NT2/D1 (cell line): ENCODE measurements around the gene DHX16.

Experiments
- DNase-seq: peaks from one replicate; pipeline ENCODE4 v3.0.0-alpha.2; 2011; ENCODE audit warnings: low read depth, low spot score
- H3K27me3 ChIP-seq: 2 replicates; pipeline ENCODE4 v1.6.0; 2011; ENCODE audit warnings: mild to moderate bottlenecking; ENCODE audit not compliant: insufficient read length, insufficient read depth
- H3K36me3 ChIP-seq: 2 replicates; pipeline ENCODE4 v1.6.1; 2011; ENCODE audit warnings: mild to moderate bottlenecking, low read length, mixed read lengths; ENCODE audit not compliant: insufficient read depth, insufficient read length
- H3K4me1 ChIP-seq: 2 replicates; pipeline ENCODE4 v1.5.1; 2011; ENCODE audit not compliant: insufficient read depth, insufficient read length
- H3K4me3 ChIP-seq: 2 replicates; pipeline ENCODE4 v1.5.1; 2011; ENCODE audit warnings: low read depth; ENCODE audit not compliant: insufficient read length
- H3K9ac ChIP-seq: 2 replicates; pipeline ENCODE4 v1.6.0; 2011; ENCODE audit warnings: low read depth; ENCODE audit not compliant: insufficient read length
- H3K9me3 ChIP-seq: 2 replicates; pipeline ENCODE4 v1.5.1; 2011; ENCODE audit warnings: mild to moderate bottlenecking, low read length; ENCODE audit not compliant: insufficient read depth
- SUZ12 ChIP-seq: IDR thresholded peaks from 2 replicates; pipeline ENCODE4 v1.6.1; 2011; ENCODE audit not compliant: insufficient read length, insufficient read depth; ENCODE audit errors: extremely low read depth
- YY1 ChIP-seq: IDR thresholded peaks from 2 replicates; pipeline ENCODE4 v1.6.1; 2011; ENCODE audit not compliant: insufficient read length, insufficient read depth
- ZNF274 ChIP-seq: IDR thresholded peaks from 2 replicates; pipeline ENCODE4 v1.6.1; 2011; ENCODE audit warnings: mild to moderate bottlenecking, low read depth, low read length

The DHX16 gene

DNA sequence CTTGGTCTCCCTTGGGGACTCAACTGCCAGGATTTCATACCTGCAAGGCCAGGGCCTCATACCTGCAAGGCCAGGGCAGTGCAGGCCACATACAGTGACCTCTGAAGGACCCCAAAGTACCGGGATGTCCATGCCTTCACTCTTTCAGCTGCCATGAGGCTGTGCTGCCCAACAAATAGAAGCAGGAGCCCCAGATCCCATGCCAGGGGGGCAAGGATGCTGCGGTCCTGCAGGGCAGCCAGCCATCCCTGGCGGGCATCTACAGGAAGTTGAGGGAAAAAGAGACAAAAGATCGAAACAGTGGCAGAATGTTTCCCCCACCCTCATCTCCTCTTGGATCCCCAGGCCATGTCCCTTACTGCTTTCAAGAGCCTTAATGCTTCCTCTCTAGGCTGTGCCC is 17.2 kb upstream of the DHX16 start:
- Histone ChIP-seq H3K9ac (peak overlapping the region; percentile 87), H3K4me1 (peaks cover 8% of the 10 kb centered on the region), H3K36me3 (peaks cover 22% of the 10 kb centered on the region), H3K9me3 (no peaks in the 10 kb centered on the region), H3K4me3 (peak overlapping the region; percentile 63), H3K27me3 (no peaks in the 10 kb centered on the region)
- no peak for DNase-seq
- TF ChIP-seq ZNF274 (no peak), SUZ12 (no peak), YY1 (no peak)

DNA sequence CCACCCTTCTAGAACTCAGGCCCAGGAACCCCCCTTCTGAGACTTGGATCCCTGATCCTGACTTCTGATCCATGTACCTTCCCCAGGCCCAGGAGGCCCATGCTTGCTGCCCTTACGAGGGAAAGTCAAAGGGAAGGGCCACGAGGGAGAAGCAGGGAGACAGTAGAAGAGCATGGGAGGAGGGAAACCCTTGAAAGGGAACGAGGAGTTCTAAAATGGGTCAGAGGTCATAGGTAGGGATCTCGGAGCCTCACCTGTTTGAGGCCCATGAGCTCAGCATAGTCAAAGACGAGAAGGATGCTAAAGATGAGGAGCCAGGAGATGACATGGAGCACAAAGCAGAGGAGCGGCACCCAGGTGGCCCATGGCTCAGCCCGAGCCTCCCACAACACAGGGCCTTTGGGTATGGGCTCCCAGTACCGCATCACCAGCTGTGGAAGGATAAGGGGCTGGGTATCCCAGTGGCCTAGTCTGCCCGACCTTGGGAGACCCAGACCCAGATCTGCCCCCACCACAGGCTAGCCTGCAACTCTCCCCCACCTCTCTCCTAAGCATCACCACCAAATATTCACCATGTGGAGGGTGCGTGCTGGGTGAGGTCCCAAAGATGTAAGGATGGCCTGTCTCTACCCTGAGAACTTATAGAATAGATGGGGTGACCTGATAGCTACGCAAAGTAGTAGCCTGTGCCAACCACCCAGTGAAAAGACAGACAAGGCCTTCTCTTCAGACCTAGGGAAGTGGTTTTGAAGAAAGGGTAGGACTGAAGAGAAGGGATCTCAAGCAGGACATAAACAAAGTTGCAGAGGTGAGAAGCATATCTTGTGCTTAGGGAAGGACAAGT is 16.4 kb upstream of the DHX16 start:
- no peaks in the 10 kb centered on the region for H3K27me3 ChIP-seq
- H3K9me3 ChIP-seq = no peaks in the 10 kb centered on the region
- peaks cover 10% of the 10 kb centered on the region for H3K4me1 ChIP-seq
- peak overlapping the region; percentile 63 for H3K4me3 ChIP-seq
- TF ChIP-seq YY1 (no peak), SUZ12 (no peak), ZNF274 (no peak)
- H3K36me3 ChIP-seq = peaks cover 24% of the 10 kb centered on the region
- no peak for DNase-seq
- peak overlapping the region; percentile 87 for H3K9ac ChIP-seq

DNA sequence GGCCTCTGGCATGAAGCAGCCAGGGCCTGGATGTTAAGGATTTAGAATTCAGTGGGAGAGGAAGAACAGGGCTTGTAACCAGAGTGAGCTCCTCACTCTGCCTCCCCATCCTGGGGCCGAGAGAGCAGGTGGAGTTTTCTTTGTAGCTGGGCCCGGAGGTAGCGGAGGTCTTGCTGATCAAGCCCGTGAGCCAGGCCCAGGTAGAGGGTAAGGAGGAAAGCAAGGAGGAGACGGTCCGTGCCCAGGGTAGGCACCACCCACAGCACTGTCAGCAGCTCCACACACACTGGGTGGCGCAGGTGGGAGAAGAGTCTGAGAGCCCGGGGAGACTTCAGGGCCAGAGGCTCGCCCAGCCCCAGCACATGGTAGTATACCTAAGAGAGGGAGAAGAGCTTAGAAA is 15.8 kb upstream of the DHX16 start:
- TF ChIP-seq YY1 (no peak), SUZ12 (no peak), ZNF274 (no peak)
- Histone ChIP-seq H3K36me3 (peaks cover 24% of the 10 kb centered on the region), H3K4me1 (peaks cover 10% of the 10 kb centered on the region), H3K4me3 (no peak overlapping the region), H3K9me3 (no peaks in the 10 kb centered on the region), H3K27me3 (no peaks in the 10 kb centered on the region), H3K9ac (no peak overlapping the region)
- no peak for DNase-seq

DNA sequence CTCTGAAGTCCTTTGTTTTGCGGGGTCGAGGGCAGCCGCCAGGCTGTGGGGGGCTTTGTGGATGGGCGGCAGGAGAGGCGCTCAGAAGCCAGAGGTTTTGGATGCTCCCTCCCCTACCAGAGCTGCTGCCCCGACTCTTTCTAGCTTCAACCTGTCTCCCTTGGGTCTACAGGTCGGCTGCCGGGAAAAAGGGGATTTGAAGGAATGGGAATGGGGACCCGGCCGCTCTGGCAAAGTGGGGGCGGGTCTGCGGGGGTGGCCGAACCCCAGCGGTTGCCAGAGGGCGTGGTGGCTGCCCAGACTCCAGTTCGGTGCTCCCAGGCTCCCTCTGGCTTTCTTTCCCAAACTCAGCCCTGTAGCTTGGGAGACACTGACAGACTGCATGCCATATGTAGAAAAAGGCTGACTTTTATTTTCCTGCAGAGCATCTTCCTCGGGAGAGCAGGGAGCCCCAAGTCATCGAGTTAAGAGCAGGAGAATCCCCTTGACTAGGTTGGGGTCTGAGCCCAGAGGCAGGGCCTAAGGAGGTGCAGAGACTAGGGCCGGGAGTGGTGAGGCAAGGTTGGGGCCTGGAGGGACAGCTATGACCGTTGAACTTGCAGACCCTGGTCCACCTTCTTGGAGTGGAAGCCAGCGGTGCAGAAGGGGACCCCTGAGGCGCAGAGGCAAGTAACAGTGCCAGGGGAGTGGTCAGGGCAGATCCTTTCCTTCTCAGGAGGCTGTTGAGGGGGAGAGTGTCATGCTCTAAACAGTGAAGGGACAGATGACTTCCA is 15.0 kb upstream of the DHX16 start:
- Histone ChIP-seq H3K4me3 (peak overlapping the region; percentile 63), H3K4me1 (peaks cover 14% of the 10 kb centered on the region), H3K27me3 (no peaks in the 10 kb centered on the region), H3K36me3 (peaks cover 29% of the 10 kb centered on the region), H3K9me3 (no peaks in the 10 kb centered on the region), H3K9ac (peak overlapping the region; percentile 86)
- TF ChIP-seq ZNF274 = no peak
- no peak for DNase-seq

DNA sequence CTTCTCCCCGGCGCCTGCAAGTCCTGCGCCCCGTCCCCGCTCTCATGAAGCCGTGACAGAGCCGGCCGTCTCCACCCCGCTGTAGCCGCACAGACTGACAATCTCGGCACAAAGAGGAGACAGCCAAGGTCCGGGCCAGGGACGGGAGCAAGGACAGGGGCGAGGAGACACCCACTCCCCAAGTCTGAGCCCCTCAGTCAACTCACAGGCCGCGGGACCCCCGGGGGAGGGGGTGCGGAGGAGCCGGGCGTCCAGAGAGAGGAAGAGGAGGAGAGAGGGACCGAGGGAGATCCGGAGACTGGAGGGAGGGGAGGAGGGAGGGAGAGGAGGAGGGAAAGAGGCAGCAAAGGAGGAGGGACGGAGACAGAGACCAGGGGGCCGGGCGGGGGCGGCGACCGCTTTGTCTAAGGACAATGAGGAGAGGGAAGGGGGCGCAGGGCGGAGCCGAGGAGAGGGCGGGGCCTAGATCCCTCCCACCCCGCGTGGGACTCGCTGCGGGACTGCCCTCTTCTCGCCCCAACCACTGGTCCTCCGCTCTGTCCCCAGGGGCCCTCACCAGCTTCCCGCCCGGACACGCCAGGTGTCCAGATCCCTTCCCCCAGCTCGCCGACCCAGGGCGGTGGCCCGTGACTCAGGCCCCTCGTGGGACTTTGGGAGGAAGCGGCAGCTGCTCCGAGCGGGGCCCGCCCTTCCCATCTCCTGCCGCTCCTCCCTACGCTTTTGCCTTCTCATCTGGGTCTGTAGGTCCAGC is 14.3 kb upstream of the DHX16 start:
- Histone ChIP-seq H3K27me3 (no peaks in the 10 kb centered on the region), H3K4me3 (peak overlapping the region; percentile 63), H3K36me3 (peaks cover 29% of the 10 kb centered on the region), H3K9me3 (no peaks in the 10 kb centered on the region), H3K4me1 (peaks cover 19% of the 10 kb centered on the region), H3K9ac (peak overlapping the region; percentile 86)
- no peak for DNase-seq
- TF ChIP-seq YY1 (no peak), ZNF274 (no peak), SUZ12 (no peak)

DNA sequence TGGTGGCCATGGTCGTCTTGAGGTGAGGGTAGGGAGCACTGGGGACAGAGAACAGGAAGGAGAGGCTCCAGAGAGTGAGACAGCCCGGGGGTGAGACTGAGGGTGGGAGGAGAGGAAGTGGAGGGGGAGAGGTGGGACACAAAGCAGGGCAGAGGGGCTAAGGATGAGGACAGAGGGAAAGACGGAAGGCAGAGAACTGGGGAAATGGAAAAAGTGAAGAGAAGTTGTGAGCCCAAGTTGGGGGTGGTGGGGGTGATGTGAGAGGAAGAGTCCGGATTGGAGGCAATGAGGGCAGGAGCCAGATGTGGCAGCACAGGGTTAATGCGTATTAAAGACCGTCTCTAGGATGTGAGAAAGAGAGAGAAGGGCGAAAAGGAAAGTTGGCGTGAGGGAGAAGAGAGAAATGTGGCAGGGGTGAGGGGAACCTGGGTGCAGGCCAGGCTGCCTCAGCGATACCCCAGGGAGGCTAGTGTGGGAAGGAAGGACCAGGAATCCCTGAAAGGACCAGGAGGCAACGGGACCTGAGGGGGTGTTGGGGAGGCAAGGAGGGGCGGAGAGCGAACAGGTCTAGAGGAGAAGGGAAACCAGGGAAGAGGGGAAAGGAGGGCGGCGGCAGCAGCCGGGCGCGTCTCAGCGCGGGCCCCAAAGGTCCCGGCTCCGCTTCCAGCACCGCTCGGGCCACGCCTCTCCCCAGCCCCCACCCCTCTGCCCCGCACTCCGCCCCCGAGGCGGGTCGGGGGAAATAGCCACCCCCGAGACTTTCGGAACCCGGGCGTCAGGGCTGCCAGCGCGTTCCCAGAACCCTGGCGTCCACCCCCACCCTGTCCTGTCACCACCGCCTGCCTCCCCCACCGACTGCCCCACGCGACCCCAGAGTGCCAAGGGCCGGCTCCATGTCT is 13.5 kb upstream of the DHX16 start, which contains the start of gene PPP1R18:
Gene PPP1R18, minus strand, starts transcription at position 637 of the 899 bp plus-strand sequence. Its CDS starts 627 bp downstream, at position 10.
- no peak for DNase-seq
- Histone ChIP-seq H3K36me3 (peaks cover 33% of the 10 kb centered on the region), H3K9ac (peak within 1 kb of the TSS; percentile 86), H3K4me1 (peaks cover 20% of the 10 kb centered on the region), H3K27me3 (no peaks in the 10 kb centered on the region), H3K4me3 (peak within 1 kb of the TSS; percentile 63), H3K9me3 (no peaks in the 10 kb centered on the region)
- no peak for TF ChIP-seq YY1
- TF ChIP-seq SUZ12 = no peak
- no peak for TF ChIP-seq ZNF274
